H1 (cell line): ENCODE data around the gene B3GLCT. TPM values are rescaled to one million over a fixed set of nuclear protein-coding genes. Genes with fewer than 3 reads are reported as not detected.

ENCODE experiments used
- CTCF ChIA-PET: fragments of 300-600 bp; sonication (Branson Sonifier 250); formaldehyde crosslinking; loops from one replicate; lab custom pipeline; 2021; ENCODE audit not compliant: partially characterized antibody; lab: Charles Lee
- POLR2A ChIA-PET: fragments of 300-600 bp; sonication (Branson Sonifier 250); formaldehyde crosslinking; loops from one replicate; lab custom pipeline; 2021; ENCODE audit warnings: inconsistent platforms; ENCODE audit not compliant: partially characterized antibody; lab: Charles Lee
- DNase-seq, 2 experiments: peaks; one replicate each; pipeline versions ENCODE4 v3.0.0 to v3.0.0-alpha.2; 2010 to 2022; ENCODE audit warnings: low spot score in 2 of 2, low read depth in 1 of 2, mixed read lengths in 1 of 2
- FAIRE-seq: peaks from 2 replicates; lab custom pipeline; 2011; peaks lifted over from hg19 to GRCh38; lab: Jason Lieb, UNC
- H2AFZ ChIP-seq: 2 replicates; pipeline ENCODE4 v1.8.1; 2012; ENCODE audit warnings: low read length, inconsistent platforms
- H2AK5ac ChIP-seq: 2 replicates; pipeline ENCODE4 v1.6.1; 2013; ENCODE audit warnings: low read depth, low read length
- H2BK120ac ChIP-seq: replicated peaks from 2 replicates; pipeline ENCODE3; 2013; ENCODE audit warnings: low read depth, low read length, inconsistent platforms
- H2BK12ac ChIP-seq: 2 replicates; pipeline ENCODE4 v1.6.1; 2013; ENCODE audit warnings: low read depth, low read length
- H2BK15ac ChIP-seq: 2 replicates; pipeline ENCODE4 v1.6.1; 2013; ENCODE audit warnings: low read length
- H2BK20ac ChIP-seq: 2 replicates; pipeline ENCODE4 v1.6.1; 2013; ENCODE audit warnings: low read length
- H2BK5ac ChIP-seq: 2 replicates; pipeline ENCODE4 v1.6.1; 2013; ENCODE audit warnings: low read depth, low read length
- H3K14ac ChIP-seq: 2 replicates; pipeline ENCODE4 v1.6.1; 2013; ENCODE audit warnings: inconsistent platforms; ENCODE audit not compliant: insufficient read length
- H3K18ac ChIP-seq: 2 replicates; pipeline ENCODE4 v1.6.1; 2013; ENCODE audit warnings: low read length; ENCODE audit errors: extremely low read depth
- H3K23ac ChIP-seq: 2 replicates; pipeline ENCODE4 v1.6.1; 2013; ENCODE audit warnings: inconsistent platforms; ENCODE audit not compliant: insufficient read length
- H3K23me2 ChIP-seq: 2 replicates; pipeline ENCODE4 v1.6.1; 2013; ENCODE audit warnings: low read depth, low read length
- H3K27ac ChIP-seq: 2 replicates; pipeline ENCODE4 v1.6.1; 2011; ENCODE audit warnings: low read depth, low read length, inconsistent platforms
- H3K27me3 ChIP-seq, 4 experiments: replicated peaks in 1 of 4; 1 replicate in 1 of 4; 2 replicates in 3 of 4; pipeline versions ENCODE4 v1.6.1 to v1.8.1; 2011 to 2013; ENCODE audit warnings: low read length in 3 of 4, mild to moderate bottlenecking in 3 of 4, inconsistent platforms in 2 of 4, mixed read lengths in 2 of 4, moderate library complexity in 1 of 4; ENCODE audit not compliant: control insufficient read depth in 3 of 4, insufficient read depth in 3 of 4; ENCODE audit errors: extremely low read depth in 1 of 4
- H3K36me3 ChIP-seq, 4 experiments: 2 replicates each; pipeline versions ENCODE4 v1.6.1 to v1.8.1; 2011 to 2013; ENCODE audit warnings: mild to moderate bottlenecking in 4 of 4, low read length in 3 of 4, moderate library complexity in 2 of 4, control low read depth in 1 of 4, inconsistent platforms in 1 of 4; ENCODE audit not compliant: insufficient read depth in 4 of 4, control insufficient read depth in 2 of 4
- H3K4ac ChIP-seq: replicated peaks from 2 replicates; pipeline ENCODE3; 2013; ENCODE audit warnings: low read length, low read depth, mixed read lengths, inconsistent platforms; ENCODE audit not compliant: insufficient read length
- H3K4me1 ChIP-seq, 4 experiments: replicated peaks in 1 of 4; 1 replicate in 1 of 4; 2 replicates in 3 of 4; pipeline versions ENCODE4 v1.6.1 to v1.8.1; 2011 to 2013; ENCODE audit warnings: low read length in 3 of 4, inconsistent platforms in 2 of 4, mixed read lengths in 1 of 4; ENCODE audit not compliant: insufficient read depth in 4 of 4, control insufficient read depth in 3 of 4
- H3K4me2 ChIP-seq, 2 experiments: 2 replicates each; pipeline versions ENCODE4 v1.6.1 to v1.8.1; 2011 to 2013; ENCODE audit warnings: low read depth in 2 of 2, low read length in 2 of 2, control low read depth in 1 of 2, inconsistent platforms in 1 of 2, mild to moderate bottlenecking in 1 of 2; ENCODE audit not compliant: insufficient read depth in 1 of 2
- H3K4me3 ChIP-seq, 4 experiments: fragments of 200-600, 300-600 bp in 1 of 4; sonication (generic), shearing (Covaris generic), sonication (Bioruptor Twin) in 1 of 4; 2 replicates each; pipeline versions ENCODE4 v1.5.1 to v1.8.1; 2011 to 2016; ENCODE audit warnings: low read length in 4 of 4, low read depth in 3 of 4, control low read depth in 2 of 4, inconsistent platforms in 2 of 4, mild to moderate bottlenecking in 2 of 4, mixed read lengths in 1 of 4, moderate library complexity in 1 of 4; ENCODE audit not compliant: insufficient read depth in 2 of 4; ENCODE audit errors: extremely low read depth in 1 of 4
- H3K56ac ChIP-seq: replicated peaks from 2 replicates; pipeline ENCODE3; 2013; ENCODE audit warnings: low read depth, mild to moderate bottlenecking, mixed read lengths, low read length, inconsistent platforms; ENCODE audit not compliant: insufficient read length
- H3K79me1 ChIP-seq: 2 replicates; pipeline ENCODE4 v1.6.1; 2013; ENCODE audit warnings: low read depth, low read length, control low read depth
- H3K79me2 ChIP-seq, 2 experiments: 2 replicates each; pipeline versions ENCODE4 v1.6.1 to v1.8.1; 2012 to 2013; ENCODE audit warnings: low read length in 2 of 2, mild to moderate bottlenecking in 2 of 2, inconsistent platforms in 1 of 2; ENCODE audit not compliant: insufficient read depth in 2 of 2, control insufficient read depth in 1 of 2
- H3K9ac ChIP-seq, 4 experiments: replicated peaks in 1 of 4; 1 replicate in 1 of 4; 2 replicates in 3 of 4; pipeline versions ENCODE4 v1.6.1 to v1.8.1; 2011 to 2013; ENCODE audit warnings: low read depth in 3 of 4, low read length in 3 of 4, control low read depth in 2 of 4, mild to moderate bottlenecking in 2 of 4, moderate library complexity in 2 of 4, inconsistent platforms in 1 of 4; ENCODE audit errors: extremely low read depth in 1 of 4
- H3K9me3 ChIP-seq, 2 experiments: 2 replicates each; pipeline versions ENCODE4 v1.6.1 to v1.8.1; 2012 to 2013; ENCODE audit warnings: mild to moderate bottlenecking in 2 of 2, moderate library complexity in 2 of 2, control low read depth in 1 of 2, inconsistent platforms in 1 of 2, low read depth in 1 of 2, low read length in 1 of 2, mixed read lengths in 1 of 2; ENCODE audit not compliant: insufficient read depth in 2 of 2
- H4K20me1 ChIP-seq, 2 experiments: replicated peaks in 1 of 2; 2 replicates each; pipeline versions ENCODE3 to v1.8.1; 2011 to 2013; ENCODE audit warnings: inconsistent platforms in 2 of 2, low read length in 2 of 2, mild to moderate bottlenecking in 1 of 2; ENCODE audit not compliant: insufficient read depth in 2 of 2, control insufficient read depth in 1 of 2
- H4K5ac ChIP-seq: 2 replicates; pipeline ENCODE4 v1.6.1; 2013; ENCODE audit warnings: low read length, low read depth, mixed read lengths, inconsistent platforms; ENCODE audit not compliant: insufficient read length
- H4K8ac ChIP-seq: 2 replicates; pipeline ENCODE4 v1.8.0; 2013; ENCODE audit warnings: mild to moderate bottlenecking, moderate library complexity, low read length, inconsistent platforms; ENCODE audit not compliant: insufficient read depth; ENCODE audit errors: extremely low read depth
- H4K91ac ChIP-seq: replicated peaks from 2 replicates; pipeline ENCODE3; 2013; ENCODE audit warnings: low read length, mixed read lengths, inconsistent platforms; ENCODE audit not compliant: insufficient read length
- CTCF ChIP-seq, 3 experiments: IDR thresholded peaks; 1 replicate in 2 of 3; 2 replicates in 1 of 3; pipeline versions ENCODE4 v1.5.1 to v1.6.1; 2011; ENCODE audit warnings: low read length in 3 of 3, mild to moderate bottlenecking in 3 of 3, inconsistent platforms in 2 of 3, low read depth in 1 of 3, moderate library complexity in 1 of 3; ENCODE audit not compliant: insufficient read depth in 1 of 3; ENCODE audit errors: control extremely low read depth in 1 of 3
- MAFK ChIP-seq: IDR thresholded peaks from 2 replicates; pipeline ENCODE4 v1.6.1; 2012; ENCODE audit warnings: low read depth, mild to moderate bottlenecking, improper control_type of control experiment, low read length
- WGBS, 2 experiments: shearing (Covaris generic) in 1 of 2; methylation state at CpG; one replicate each; pipeline versions ENCODE4 v1.1.6 to v1.1.7; 2013 to 2015; ENCODE audit warnings: low lambda C conversion rate in 2 of 2, mixed read lengths in 2 of 2, inconsistent platforms in 1 of 2, low coverage in 1 of 2, missing lambda C conversion rate in 1 of 2; ENCODE audit not compliant: insufficient replicate concordance in 2 of 2, insufficient coverage in 1 of 2, insufficient read length in 1 of 2; ENCODE audit errors: extremely low coverage in 1 of 2, missing lambda C conversion rate in 1 of 2; 5-methylcytosine and 5-hydroxymethylcytosine counted together
- polyA plus RNA-seq, 7 experiments: library from polyadenylated mRNA; depleted of rRNA in 3 of 7; stranded (reverse) in 5 of 7; unstranded in 2 of 7; fragments of >200 nt in 5 of 7; fragments of 200-250 nt in 2 of 7; gene quantifications; 1 replicate in 5 of 7; 2 replicates in 1 of 7; 4 replicates in 1 of 7; pipeline versions ENCODE4 v1.2.1 to v1.2.3, GENCODE V29; 2011 to 2013; ENCODE audit warnings: missing spikeins in 2 of 7, mixed read lengths in 2 of 7
- total RNA-seq: library from RNA; stranded (reverse); fragmentation: NEBNext Ultra II Directional; extraction: Animal tissue kit (Norgen Biotek cat#: 25700); gene quantifications from 2 replicates; pipeline ENCODE4 v1.2.1, GENCODE V29; 2021

Gene B3GLCT
- total and polyA plus RNA-seq, 2 of the 8 experiments (the other 6 are each of a cell fraction or from before 2014, with no cell fraction given): 1.5 to 4.1 TPM

DNA sequence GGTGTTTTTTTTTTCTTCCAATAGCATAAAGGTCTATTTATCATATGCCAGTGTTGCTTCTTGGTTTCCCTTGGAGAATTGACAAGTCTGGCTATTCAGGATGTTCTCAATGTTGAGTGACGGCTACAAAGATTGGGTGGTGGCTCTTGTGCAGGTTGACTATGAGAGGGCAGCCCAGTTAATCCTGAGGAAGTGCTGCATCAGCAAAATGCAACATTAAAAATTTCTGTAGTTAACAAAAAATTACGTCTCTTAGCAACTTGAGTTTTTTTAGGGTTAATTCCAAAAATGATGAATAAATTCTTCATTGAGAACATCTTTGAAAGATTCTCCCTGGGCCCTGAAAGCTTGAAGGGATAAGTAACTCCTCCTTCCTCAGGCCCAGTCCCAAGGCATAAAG lies 147.1 kb downstream of the B3GLCT start:
- H4K8ac ChIP-seq: no peak overlapping the region
- H3K23ac ChIP-seq: no peak overlapping the region
- TF ChIP-seq MAFK (peak; percentile 70; the same call in 1 of the 2 replicates), CTCF (IDR thresholded peaks at IDR 0.05; ENCODE audit: control extremely low read depth in 1 of 3, insufficient read depth in 1 of 3, low read depth in 1 of 3, low read length in 3 of 3) (no peak)
- no peak overlapping the region for H2BK5ac ChIP-seq
- H2BK12ac ChIP-seq: no peak overlapping the region
- H4K20me1 ChIP-seq: no peaks in the 10 kb centered on the region
- H3K79me2 ChIP-seq: no peaks in the 10 kb centered on the region
- H3K36me3 ChIP-seq: no peaks in the 10 kb centered on the region
- H3K14ac ChIP-seq: no peak overlapping the region
- H3K56ac ChIP-seq: no peak overlapping the region
- H3K23me2 ChIP-seq: no peaks in the 10 kb centered on the region
- no peak overlapping the region for H3K4me3 ChIP-seq
- H4K5ac ChIP-seq: no peak overlapping the region
- H3K4me1 ChIP-seq: no peaks in the 10 kb centered on the region
- FAIRE-seq (no peak), DNase-seq (no peak)
- H2AK5ac ChIP-seq: no peak overlapping the region
- no peak overlapping the region for H2BK120ac ChIP-seq
- no peak overlapping the region for H3K4me2 ChIP-seq
- ChIA-PET CTCF (no interaction called here), POLR2A (no interaction called here)
- H4K91ac ChIP-seq: no peak overlapping the region
- 83% methylated on average over 2 of the region's 2 CpGs; no CpG with 5 or more reads in 1 of the 2 experiments for WGBS, 2 experiments
- H3K18ac ChIP-seq: no peak overlapping the region
- H3K79me1 ChIP-seq: no peaks in the 10 kb centered on the region
- no peak overlapping the region for H2AFZ ChIP-seq
- H2BK15ac ChIP-seq: no peak overlapping the region
- H3K9ac ChIP-seq: no peak overlapping the region
- H3K9me3 ChIP-seq: no peaks in the 10 kb centered on the region
- no peak overlapping the region for H2BK20ac ChIP-seq
- no peak overlapping the region for H3K4ac ChIP-seq
- H3K27me3 ChIP-seq: no peaks in the 10 kb centered on the region
- no peak overlapping the region for H3K27ac ChIP-seq
